ENCODE results near the gene CTAGE9. TPM values are rescaled to one million over a fixed set of nuclear protein-coding genes. Genes with fewer than 3 reads are reported as not detected.

Gene CTAGE9, protein sequence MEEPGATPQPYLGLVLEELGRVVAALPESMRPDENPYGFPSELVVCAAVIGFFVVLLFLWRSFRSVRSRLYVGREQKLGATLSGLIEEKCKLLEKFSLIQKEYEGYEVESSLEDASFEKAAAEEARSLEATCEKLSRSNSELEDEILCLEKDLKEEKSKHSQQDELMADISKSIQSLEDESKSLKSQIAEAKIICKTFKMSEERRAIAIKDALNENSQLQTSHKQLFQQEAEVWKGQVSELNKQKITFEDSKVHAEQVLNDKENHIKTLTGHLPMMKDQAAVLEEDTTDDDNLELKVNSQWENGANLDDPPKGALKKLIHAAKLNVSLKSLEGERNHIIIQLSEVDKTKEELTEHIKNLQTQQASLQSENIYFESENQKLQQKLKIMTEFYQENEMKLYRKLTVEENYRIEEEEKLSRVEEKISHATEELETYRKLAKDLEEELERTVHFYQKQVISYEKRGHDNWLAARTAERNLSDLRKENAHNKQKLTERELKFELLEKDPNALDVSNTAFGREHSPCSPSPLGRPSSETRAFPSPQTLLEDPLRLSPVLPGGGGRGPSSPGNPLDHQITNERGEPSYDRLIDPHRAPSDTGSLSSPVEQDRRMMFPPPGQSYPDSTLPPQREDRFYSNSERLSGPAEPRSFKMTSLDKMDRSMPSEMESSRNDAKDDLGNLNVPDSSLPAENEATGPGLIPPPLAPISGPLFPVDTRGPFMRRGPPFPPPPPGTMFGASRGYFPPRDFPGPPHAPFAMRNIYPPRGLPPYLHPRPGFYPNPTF
- not detected in 2 replicates for total RNA-seq

DNA sequence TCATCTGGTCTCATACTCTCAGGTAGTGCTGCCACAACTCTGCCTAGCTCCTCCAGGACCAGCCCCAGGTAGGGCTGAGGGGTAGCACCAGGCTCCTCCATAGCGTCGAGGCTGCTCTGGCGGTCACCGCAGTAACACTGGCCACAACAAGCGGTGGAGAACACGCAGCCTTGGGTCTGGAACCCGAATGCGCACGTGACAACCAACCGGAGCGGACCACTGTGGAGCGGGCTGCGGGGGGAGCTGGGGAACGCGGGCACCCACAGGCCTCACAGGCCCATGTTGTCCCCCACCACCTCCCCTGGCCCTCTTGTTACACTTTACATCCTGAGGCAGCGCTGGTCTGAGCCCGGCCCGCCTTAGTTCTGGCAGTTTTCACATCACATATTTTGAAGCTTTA, at the start of gene CTAGE9:
TSS of gene CTAGE9 (minus strand) at position 101 of the 400 bp plus-strand sequence. CDS start at position 101, 0 bp downstream.

Other genes starting within 250 kb of the CTAGE9 start
- gene ARG1, start 137.8 kb downstream of the CTAGE9 start, total RNA-seq = not detected in 2 replicates
- 14.1 and 18.1 TPM in 2 replicates for gene MED23, start 82.8 kb downstream of the CTAGE9 start, total RNA-seq
- gene ENPP3, start 73.7 kb downstream of the CTAGE9 start, total RNA-seq = under 0.01 TPM in 1 of 2 replicates, not detected in the other
- 0.32 TPM in 1 of 2 replicates, not detected in the other for gene OR2A4, start 9.6 kb downstream of the CTAGE9 start, total RNA-seq
- 3.6 and 5.2 TPM in 2 replicates for gene ENPP1, start 97.0 kb upstream of the CTAGE9 start, total RNA-seq
- 135 and 208 TPM in 2 replicates for gene CCN2, start 240.4 kb upstream of the CTAGE9 start, total RNA-seq

All from epithelial cell of alveolus of lung (primary cell).